Subcutaneous abdominal adipose tissue (tissue), 5 donors: ENCODE results near the gene JAK3.

ENCODE experiments used
- H3K27ac ChIP-seq: one replicate; pipeline ENCODE4 v1.7.0; 2013; ENCODE audit warnings: low read depth, mild to moderate bottlenecking, inconsistent platforms, low read length, moderate library complexity
- H3K27me3 ChIP-seq, 5 donors: one replicate each; pipeline ENCODE4 v1.7.0; 2013; ENCODE audit warnings: low read length in 5 of 5, inconsistent platforms in 1 of 5; ENCODE audit not compliant: control insufficient read depth in 5 of 5, insufficient read depth in 4 of 5
- H3K36me3 ChIP-seq, 5 donors: one replicate each; pipeline ENCODE4 v1.7.0; 2013; ENCODE audit warnings: low read length in 5 of 5; ENCODE audit not compliant: control insufficient read depth in 5 of 5, insufficient read depth in 5 of 5
- H3K4me1 ChIP-seq, 5 donors: one replicate each; pipeline ENCODE4 v1.7.0; 2013; ENCODE audit warnings: low read length in 5 of 5, mild to moderate bottlenecking in 3 of 5, moderate library complexity in 1 of 5; ENCODE audit not compliant: control insufficient read depth in 5 of 5, insufficient read depth in 5 of 5
- H3K4me3 ChIP-seq, 5 donors: one replicate each; pipeline ENCODE4 v1.7.0; 2013; ENCODE audit warnings: low read length in 5 of 5, low read depth in 1 of 5
- H3K9ac ChIP-seq, 5 donors: one replicate each; pipeline ENCODE4 v1.7.0; 2013; ENCODE audit warnings: low read length in 5 of 5, mild to moderate bottlenecking in 4 of 5, moderate library complexity in 3 of 5
- H3K9me3 ChIP-seq, 5 donors: one replicate each; pipeline ENCODE4 v1.7.0; 2013; ENCODE audit warnings: low read length in 5 of 5; ENCODE audit not compliant: control insufficient read depth in 5 of 5
- donor health status: healthy.
- donor health status: healthy.
- donor health status: healthy.
- donor health status: healthy.
- donor health status: healthy.

JAK3 gene

GRCh38 chr19:17855280-17856152 is 7.7 kb upstream of the JAK3 start:
- Histone ChIP-seq H3K27me3 (no peaks in the 10 kb centered on the region), H3K9me3 (no peaks in the 10 kb centered on the region), H3K4me3 (no peak overlapping the region), H3K27ac (no peak overlapping the region), H3K4me1 (peaks cover 3 to 13% (median 10%) of the 10 kb centered on the region in 5 donors), H3K36me3 (no peaks in the 10 kb centered on the region), H3K9ac (no peak overlapping the region)

GRCh38 chr19:17854061-17854460 is 6.3 kb upstream of the JAK3 start:
- Histone ChIP-seq H3K36me3 (no peaks in the 10 kb centered on the region), H3K27ac (no peak overlapping the region), H3K4me1 (peaks cover 0 to 11% (median 2%) of the 10 kb centered on the region in 5 donors), H3K9ac (no peak overlapping the region), H3K27me3 (no peaks in the 10 kb centered on the region), H3K4me3 (no peak overlapping the region), H3K9me3 (no peaks in the 10 kb centered on the region)

- Histone ChIP-seq H3K4me1 (peaks cover 0 to 19% (median 6%) of the 10 kb centered on the region in 5 donors), H3K9ac (peak overlapping the region in 1 of 5 donors; percentile 39), H3K4me3 (no peak overlapping the region), H3K36me3 (no peaks in the 10 kb centered on the region), H3K27ac (peak overlapping the region; percentile 54), H3K27me3 (peaks cover 0 to 4% (median 3%) of the 10 kb centered on the region in 5 donors), H3K9me3 (no peaks in the 10 kb centered on the region)
Measured at GRCh38 chr19:17848595-17849292, 962 bp upstream of the JAK3 start.

DNA sequence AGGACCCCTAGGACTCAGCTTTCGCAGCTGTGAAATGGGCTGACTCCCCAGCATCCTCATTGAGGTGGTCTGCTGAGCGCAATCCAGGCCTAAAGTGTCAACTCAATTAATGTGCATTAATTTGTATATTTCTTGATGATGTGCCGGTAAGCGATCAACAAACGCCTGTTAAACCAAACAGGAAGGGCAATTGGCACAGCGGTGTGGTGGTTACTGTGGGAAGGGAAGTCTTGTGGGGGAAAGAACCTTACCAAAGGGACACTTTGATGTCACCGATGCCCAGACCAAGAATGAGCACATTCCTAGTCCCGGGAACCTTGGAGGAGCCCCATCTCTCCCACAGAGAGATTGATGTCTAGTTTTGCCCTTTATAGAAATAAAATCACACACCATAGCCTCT is 1.6 kb downstream of the JAK3 start:
- Histone ChIP-seq H3K9ac (no peak overlapping the region), H3K4me1 (peaks cover 0 to 35% (median 14%) of the 10 kb centered on the region in 5 donors), H3K27me3 (peaks cover 3 to 18% (median 8%) of the 10 kb centered on the region in 5 donors), H3K36me3 (peaks cover 0 to 3% (median 0%) of the 10 kb centered on the region in 5 donors), H3K9me3 (no peaks in the 10 kb centered on the region), H3K4me3 (no peak overlapping the region), H3K27ac (no peak overlapping the region)

- Histone ChIP-seq H3K36me3 (peaks cover 0 to 18% (median 0%) of the 10 kb centered on the region in 5 donors), H3K9ac (no peak overlapping the region), H3K9me3 (no peaks in the 10 kb centered on the region), H3K27ac (no peak overlapping the region), H3K4me3 (no peak overlapping the region), H3K4me1 (peaks cover 0 to 25% (median 14%) of the 10 kb centered on the region in 5 donors), H3K27me3 (peaks cover 4 to 21% (median 8%) of the 10 kb centered on the region in 5 donors)
Measured at GRCh38 chr19:17843908-17844490, 3.8 kb downstream of the JAK3 start.

GRCh38 chr19:17843292-17843827 is 4.4 kb downstream of the JAK3 start:
- Histone ChIP-seq H3K4me3 (no peak overlapping the region), H3K9me3 (no peaks in the 10 kb centered on the region), H3K36me3 (peaks cover 0 to 20% (median 0%) of the 10 kb centered on the region in 5 donors), H3K27me3 (peaks cover 4 to 21% (median 8%) of the 10 kb centered on the region in 5 donors), H3K4me1 (peaks cover 0 to 24% (median 12%) of the 10 kb centered on the region in 5 donors), H3K9ac (no peak overlapping the region), H3K27ac (no peak overlapping the region)

- Histone ChIP-seq H3K9ac (no peak overlapping the region), H3K4me3 (peak overlapping the region in 2 of 5 donors; percentile 17 to 35), H3K4me1 (peaks cover 0 to 18% (median 9%) of the 10 kb centered on the region in 5 donors), H3K9me3 (no peaks in the 10 kb centered on the region), H3K27me3 (peaks cover 4 to 22% (median 6%) of the 10 kb centered on the region in 5 donors), H3K36me3 (peaks cover 0 to 26% (median 0%) of the 10 kb centered on the region in 5 donors), H3K27ac (no peak overlapping the region)
Measured at GRCh38 chr19:17842663-17843291, 5.0 kb downstream of the JAK3 start.

- H3K27ac ChIP-seq, result no peak overlapping the region
- H3K4me3 ChIP-seq, result peak overlapping the region in 3 of 5 donors; percentile 4 to 35 (median 17)
- H3K4me1 ChIP-seq, result peaks cover 0 to 16% (median 9%) of the 10 kb centered on the region in 5 donors
- H3K36me3 ChIP-seq, result peaks cover 0 to 28% (median 0%) of the 10 kb centered on the region in 5 donors
- H3K27me3 ChIP-seq, result peaks cover 4 to 22% (median 6%) of the 10 kb centered on the region in 5 donors
- H3K9ac ChIP-seq, result peak overlapping the region in 1 of 5 donors; percentile 35
- no peaks in the 10 kb centered on the region for H3K9me3 ChIP-seq
Measured at GRCh38 chr19:17841810-17842662, 5.7 kb downstream of the JAK3 start.
